Measurements from ENCODE around the gene PIGQ.

PIGQ gene

GRCh38 chr16:567373-568256 lies 2.2 kb upstream of the PIGQ start:
- no peak for DNase-seq (ENCODE audit: low read depth)

- no peak for DNase-seq (ENCODE audit: low read depth)
Measured at GRCh38 chr16:568401-569258, 1.1 kb upstream of the PIGQ start.

GRCh38 chr16:572865-573650 lies 3.3 kb downstream of the PIGQ start:
- DNase-seq (ENCODE audit: low read depth): no peak

GRCh38 chr16:574021-574760 lies 4.4 kb downstream of the PIGQ start:
- DNase-seq (ENCODE audit: low read depth): no peak

GRCh38 chr16:575354-576196 lies 5.8 kb downstream of the PIGQ start:
- no peak for DNase-seq (ENCODE audit: low read depth)

DNA sequence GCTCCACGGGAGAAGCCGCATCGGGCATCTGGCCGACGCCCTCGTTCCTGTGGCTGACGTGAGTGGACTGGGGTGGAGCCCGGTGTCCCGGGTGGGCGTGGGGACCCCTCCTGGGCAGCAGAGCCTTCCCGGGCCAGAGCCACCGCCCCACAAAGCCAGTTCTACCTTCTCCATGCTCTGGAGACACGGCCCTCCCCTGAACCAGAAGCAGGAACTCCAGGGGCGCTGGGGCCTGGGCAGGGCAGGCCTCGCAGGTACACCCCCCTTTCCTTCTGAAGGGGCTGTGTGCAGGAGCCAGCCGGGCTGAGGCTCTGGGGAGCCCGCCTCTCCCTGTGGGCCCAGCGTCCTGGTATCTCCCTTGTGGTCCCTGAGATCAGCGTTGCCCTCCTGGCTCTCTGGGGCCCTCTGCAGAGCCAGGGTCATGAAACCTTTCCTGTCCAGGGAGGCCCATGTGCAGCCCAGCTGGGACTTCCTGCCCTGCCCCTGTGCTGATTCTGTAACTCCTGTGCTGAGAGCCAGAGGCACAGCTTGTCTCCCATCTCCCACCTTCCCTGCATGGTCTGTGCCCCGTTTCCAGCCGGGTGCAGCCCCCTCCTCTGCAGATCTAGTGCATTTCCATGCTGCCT lies 6.5 kb downstream of the PIGQ start:
- DNase-seq (ENCODE audit: low read depth): no peak

- no peak for DNase-seq (ENCODE audit: low read depth)
Measured at GRCh38 chr16:576823-577201, 7.0 kb downstream of the PIGQ start.

GRCh38 chr16:577796-578195 lies 8.0 kb downstream of the PIGQ start:
- DNase-seq (ENCODE audit: low read depth): no peak

DNA sequence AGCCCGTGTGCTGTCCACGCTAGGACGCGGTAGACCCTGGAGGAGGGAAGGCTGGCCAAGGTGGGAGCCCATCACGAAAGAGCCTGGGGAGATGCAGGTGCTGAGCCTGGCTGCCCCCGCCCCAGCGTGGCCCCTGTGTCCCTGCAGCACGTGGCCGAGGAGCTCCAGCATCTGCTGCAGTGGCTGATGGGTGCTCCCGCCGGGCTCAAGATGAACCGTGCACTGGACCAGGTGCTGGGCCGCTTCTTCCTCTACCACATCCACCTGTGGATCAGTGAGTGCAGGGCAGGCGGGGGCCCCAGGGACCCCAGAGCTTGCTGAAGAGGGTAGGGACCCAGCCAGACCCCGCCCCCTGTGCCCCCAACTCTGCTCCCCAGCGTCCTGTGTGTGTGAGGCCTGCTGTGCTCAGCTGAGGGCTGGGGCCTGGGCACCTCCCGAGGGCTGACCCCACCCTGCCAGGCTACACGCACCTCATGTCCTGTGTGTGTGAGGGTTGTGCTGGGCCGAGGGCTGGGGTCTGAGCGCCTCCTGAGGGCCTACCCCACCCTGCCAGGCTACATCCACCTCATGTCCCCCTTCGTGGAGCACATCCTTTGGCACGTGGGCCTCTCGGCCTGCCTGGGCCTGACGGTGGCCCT lies 8.6 kb downstream of the PIGQ start:
- no peak for DNase-seq (ENCODE audit: low read depth)

DNA sequence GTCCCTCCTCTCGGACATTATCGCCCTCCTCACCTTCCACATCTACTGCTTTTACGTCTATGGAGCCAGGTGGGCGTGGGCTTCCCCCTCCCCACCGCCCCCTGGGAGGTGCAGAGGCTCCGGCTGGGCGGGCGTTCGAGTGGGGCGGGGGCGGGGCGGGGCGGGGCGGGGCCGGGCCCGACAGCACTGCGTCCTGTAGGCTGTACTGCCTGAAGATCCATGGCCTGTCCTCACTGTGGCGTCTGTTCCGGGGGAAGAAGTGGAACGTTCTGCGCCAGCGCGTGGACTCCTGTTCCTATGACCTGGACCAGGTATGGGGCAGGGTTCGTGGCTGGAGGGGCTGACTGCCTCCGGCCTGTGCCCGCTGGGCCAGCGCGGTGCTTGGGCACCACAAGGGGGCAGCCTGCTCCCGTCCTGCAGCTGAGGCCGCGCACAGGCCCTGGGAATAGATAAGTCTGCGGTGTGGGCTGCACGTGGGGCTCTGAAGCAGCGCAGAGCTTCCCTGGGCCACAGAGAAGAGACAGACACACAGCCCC lies 9.2 kb downstream of the PIGQ start:
- peak; percentile 45 for DNase-seq (ENCODE audit: low read depth)

DNA sequence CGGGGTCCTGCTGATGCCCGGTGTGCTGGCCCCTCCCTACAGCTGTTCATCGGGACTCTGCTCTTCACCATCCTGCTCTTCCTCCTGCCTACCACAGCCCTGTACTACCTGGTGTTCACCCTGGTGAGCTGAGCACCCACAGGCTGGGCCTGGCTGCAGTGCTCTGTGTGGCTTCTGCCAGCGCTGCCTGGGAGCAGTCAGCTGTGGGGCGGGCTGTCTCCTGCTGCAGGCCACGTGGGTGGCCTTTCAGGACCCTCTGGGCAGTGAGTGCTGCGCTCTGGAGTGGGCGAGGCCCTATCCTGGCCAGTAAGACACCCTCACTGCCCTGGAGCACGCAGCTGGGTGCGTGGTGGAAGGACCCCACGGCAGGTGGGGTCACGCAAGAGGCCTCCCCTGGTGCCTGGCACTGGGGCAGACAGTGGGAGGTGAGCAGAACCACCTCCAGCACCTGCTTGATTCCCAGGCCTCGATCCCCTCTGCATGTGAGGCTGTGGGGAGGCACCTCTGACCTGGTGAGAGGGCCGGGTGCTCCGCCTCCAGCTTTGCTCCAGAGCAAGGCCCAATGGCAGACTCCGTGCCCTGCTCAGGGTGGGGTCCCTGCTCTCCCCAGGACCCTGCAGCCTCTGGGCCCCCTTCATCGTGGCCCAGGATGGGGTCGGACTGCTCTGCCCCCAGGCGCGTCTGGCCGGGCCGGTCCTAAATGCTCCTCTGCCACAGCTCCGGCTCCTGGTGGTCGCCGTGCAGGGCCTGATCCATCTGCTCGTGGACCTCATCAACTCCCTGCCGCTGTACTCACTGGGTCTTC lies 10.6 kb downstream of the PIGQ start:
- DNase-seq (ENCODE audit: low read depth): no peak

GRCh38 chr16:580946-581498 lies 11.3 kb downstream of the PIGQ start:
- no peak for DNase-seq (ENCODE audit: low read depth)

DNA sequence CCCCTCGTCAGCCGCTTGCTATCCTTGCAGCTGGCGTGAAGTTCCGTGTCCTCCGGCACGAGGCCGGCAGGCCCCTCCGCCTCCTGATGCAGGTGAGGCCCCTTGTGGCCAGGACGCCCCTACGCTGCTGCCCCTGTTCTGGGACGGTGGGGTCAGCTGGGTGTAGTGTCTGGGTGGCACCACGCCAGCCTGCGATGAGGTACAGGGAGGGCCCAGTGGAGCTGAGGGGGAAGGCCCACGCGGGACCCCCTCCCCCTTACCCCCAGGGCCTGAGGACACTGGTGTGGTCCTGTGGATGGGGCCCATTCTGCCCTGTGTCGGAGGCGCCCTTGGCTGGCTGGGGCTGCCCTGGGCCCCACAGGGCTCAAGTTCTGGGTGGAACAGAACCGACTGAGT lies 12.4 kb downstream of the PIGQ start:
- DNase-seq (ENCODE audit: low read depth): no peak

GRCh38 chr16:582614-583331 lies 13.0 kb downstream of the PIGQ start:
- no peak for DNase-seq (ENCODE audit: low read depth)

DNA sequence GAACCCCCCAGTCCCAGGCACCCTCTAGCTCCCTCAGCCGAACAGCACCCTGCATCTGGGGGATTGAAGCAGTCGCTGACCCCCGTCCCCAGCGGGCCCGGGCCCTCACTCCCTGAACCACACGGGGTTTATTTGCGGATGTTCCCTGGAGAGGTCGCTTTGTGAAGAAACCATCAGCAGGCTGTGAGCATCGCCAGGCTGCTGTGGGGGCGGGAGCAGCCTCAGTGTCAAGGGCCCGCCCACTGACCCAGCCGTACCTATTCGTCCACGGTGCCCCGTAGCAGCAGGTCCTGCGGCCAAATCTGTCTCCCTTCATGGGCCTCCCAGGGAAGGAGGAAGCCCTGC lies 13.7 kb downstream of the PIGQ start:
- DNase-seq (ENCODE audit: low read depth): no peak

DNA sequence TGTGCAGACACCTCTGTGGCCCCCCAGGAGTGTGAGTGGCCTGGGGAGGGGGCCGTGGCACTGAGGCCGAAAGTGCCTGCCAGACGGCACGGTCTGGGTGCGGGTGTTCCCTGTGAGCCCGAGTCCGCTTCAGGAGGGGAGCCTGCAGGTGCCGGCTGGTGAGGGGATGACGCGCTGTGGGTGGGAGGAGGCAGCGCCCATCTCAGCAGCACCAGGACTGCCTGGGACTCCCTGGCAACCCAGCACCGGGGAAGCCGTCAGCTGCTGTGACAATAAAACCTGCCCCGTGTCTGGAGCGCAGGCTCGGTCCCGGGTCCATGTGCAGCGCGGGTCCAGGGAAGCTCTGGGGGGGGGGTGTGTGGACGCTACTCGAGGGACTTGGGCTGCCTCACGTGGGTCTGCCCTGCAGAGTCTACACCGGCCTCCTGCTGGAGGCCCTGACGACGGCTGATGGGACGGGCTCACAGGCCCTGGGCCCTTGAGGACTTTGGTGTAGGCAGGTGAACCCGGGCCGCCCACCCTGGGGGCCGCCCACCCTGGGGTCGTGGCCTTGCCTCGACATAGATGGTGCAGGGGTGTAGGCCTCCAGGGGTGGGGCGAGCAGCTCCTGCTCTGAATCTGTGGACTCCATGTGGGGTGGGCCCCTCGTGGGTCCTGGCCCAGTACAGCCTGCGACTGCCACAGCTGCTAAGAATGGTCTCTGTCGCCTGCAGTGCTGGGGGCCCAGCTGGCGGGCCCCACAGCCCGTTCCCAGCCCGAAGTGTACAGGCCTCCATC lies 14.2 kb downstream of the PIGQ start:
- no peak for DNase-seq (ENCODE audit: low read depth)

DNA sequence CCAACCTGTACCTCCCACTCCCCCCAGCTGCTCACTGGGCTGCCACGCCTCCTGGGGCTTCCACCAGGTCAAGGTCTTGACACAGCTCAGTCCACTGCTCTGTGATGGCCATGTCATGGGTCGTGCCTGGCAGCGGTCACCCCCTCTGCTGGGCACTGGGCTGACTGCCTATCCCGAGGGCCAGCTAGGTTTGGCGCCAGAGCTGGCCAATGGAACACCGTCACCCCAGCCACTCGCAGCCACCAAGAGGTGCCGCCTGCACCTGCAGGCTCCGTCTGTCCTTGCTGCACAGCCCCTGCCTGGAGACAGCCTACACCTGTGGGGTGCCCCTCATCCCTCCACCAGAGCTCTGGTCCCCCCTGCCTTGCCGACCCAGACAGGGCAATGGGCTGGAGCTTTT lies 15.6 kb downstream of the PIGQ start:
- no peak for DNase-seq (ENCODE audit: low read depth)
